SKM-1 (cell line): Measurements from ENCODE around the gene ARID1B.
"Not testable (repeated sequence)": the region's sequence is repeated elsewhere in the genome, so short reads cannot be mapped to it uniquely, and the experiment has no call there.

Experiments
- DNase-seq: peaks from one replicate; lab custom pipeline; 2025; ENCODE audit not compliant: unreplicated experiment; lab: John Stamatoyannopoulos, UW

ARID1B gene

GRCh38 chr6:157038610-157039009 lies 261.4 kb downstream of the ARID1B start:
- no peak for DNase-seq

- DNase-seq, result not testable (repeated sequence)
Observed at GRCh38 chr6:157039639-157040038, 262.5 kb downstream of the ARID1B start.

GRCh38 chr6:157040191-157040590 lies 263.0 kb downstream of the ARID1B start:
- no peak for DNase-seq

GRCh38 chr6:157045831-157046454 lies 268.8 kb downstream of the ARID1B start:
- DNase-seq, result no peak

- no peak for DNase-seq
Observed at GRCh38 chr6:157046776-157047175, 269.6 kb downstream of the ARID1B start.

- no peak for DNase-seq
Observed at GRCh38 chr6:157047328-157047727, 270.1 kb downstream of the ARID1B start.

- DNase-seq, result no peak
Observed at GRCh38 chr6:157047951-157048350, 270.8 kb downstream of the ARID1B start.

- no peak for DNase-seq
Observed at GRCh38 chr6:157049133-157049532, 272.0 kb downstream of the ARID1B start.

GRCh38 chr6:157050537-157051265 lies 273.5 kb downstream of the ARID1B start:
- no peak for DNase-seq

- DNase-seq, result peak; percentile 87
Observed at GRCh38 chr6:157054531-157054979, 277.4 kb downstream of the ARID1B start.

- DNase-seq, result no peak
Observed at GRCh38 chr6:157055863-157056262, 278.7 kb downstream of the ARID1B start.

GRCh38 chr6:157056275-157056674 lies 279.1 kb downstream of the ARID1B start:
- no peak for DNase-seq

GRCh38 chr6:157058574-157058973 lies 281.4 kb downstream of the ARID1B start:
- DNase-seq, result no peak

GRCh38 chr6:157059781-157060180 lies 282.6 kb downstream of the ARID1B start:
- no peak for DNase-seq

- DNase-seq, result no peak
Observed at GRCh38 chr6:157060440-157060952, 283.3 kb downstream of the ARID1B start.

GRCh38 chr6:157061770-157062594 lies 284.8 kb downstream of the ARID1B start:
- no peak for DNase-seq

- DNase-seq, result no peak
Observed at GRCh38 chr6:157063176-157063905, 286.2 kb downstream of the ARID1B start.

- no peak for DNase-seq
Observed at GRCh38 chr6:157063923-157064322, 286.7 kb downstream of the ARID1B start.

GRCh38 chr6:157064502-157064901 lies 287.3 kb downstream of the ARID1B start:
- no peak for DNase-seq

- DNase-seq, result no peak
Observed at GRCh38 chr6:157065366-157065765, 288.2 kb downstream of the ARID1B start.
